Raji (cell line): ENCODE results near the gene HPS3.

Experiments
- POLR2A ChIP-seq: IDR thresholded peaks from 2 replicates; pipeline ENCODE4 v1.6.1; 2011; ENCODE audit warnings: low read depth, low read length, control low read depth; ENCODE audit not compliant: insufficient read depth

Gene HPS3

GRCh38 chr3:149203758-149204157 lies 74.3 kb downstream of the HPS3 start:
- TF ChIP-seq POLR2A = no peak

GRCh38 chr3:149204390-149204991 lies 75.1 kb downstream of the HPS3 start:
- no peak for TF ChIP-seq POLR2A

- TF ChIP-seq POLR2A = no peak
Measured at GRCh38 chr3:149207475-149207874, 78.0 kb downstream of the HPS3 start.

- TF ChIP-seq POLR2A = no peak
Measured at GRCh38 chr3:149209431-149209830, 80.0 kb downstream of the HPS3 start.

- TF ChIP-seq POLR2A = no peak
Measured at GRCh38 chr3:149212386-149212785, 82.9 kb downstream of the HPS3 start.

GRCh38 chr3:149214702-149215101 lies 85.3 kb downstream of the HPS3 start:
- no peak for TF ChIP-seq POLR2A

- TF ChIP-seq POLR2A = no peak
Measured at GRCh38 chr3:149215515-149215914, 86.1 kb downstream of the HPS3 start.

- no peak for TF ChIP-seq POLR2A
Measured at GRCh38 chr3:149216193-149216869, 86.9 kb downstream of the HPS3 start.

GRCh38 chr3:149217347-149217746 lies 87.9 kb downstream of the HPS3 start:
- no peak for TF ChIP-seq POLR2A

GRCh38 chr3:149221783-149222517 lies 92.5 kb downstream of the HPS3 start, which contains the start of gene CP:
Gene CP (minus strand): TSS chr3:149221829. CDS start chr3:149221792, 37 bp downstream.
- no peak for TF ChIP-seq POLR2A
